Stomach (tissue), 9 donors: ENCODE measurements around the gene GOSR1. TPM values are rescaled to one million over a fixed set of nuclear protein-coding genes. Genes with fewer than 3 reads are reported as not detected.

Experiments
- DNase-seq, 2 donors: peaks; one replicate each; pipeline versions ENCODE4 v3.0.0 to v3.0.0-alpha.2; 2013 to 2019
- H3K27ac ChIP-seq, 5 donors: fragments of 200-600 bp in 4 of 5; sonication (generic) in 4 of 5; one replicate each; pipeline ENCODE4 v1.5.1; 2013 to 2019; ENCODE audit warnings: mild to moderate bottlenecking in 1 of 5, moderate library complexity in 1 of 5
- H3K27me3 ChIP-seq, 3 donors: fragments of 200-600 bp; sonication (generic); one replicate each; pipeline ENCODE4 v1.5.1; 2017 to 2019; ENCODE audit warnings: mixed run types in 1 of 3
- H3K36me3 ChIP-seq, 4 donors: fragments of 200-600 bp; sonication (generic); 1 replicate in 3 of 4; 2 replicates in 1 of 4; pipeline ENCODE4 v1.5.1; 2016 to 2019
- H3K4me1 ChIP-seq, 4 donors: fragments of 200-600 bp; sonication (generic); one replicate each; pipeline ENCODE4 v1.5.1; 2016 to 2019
- H3K4me3 ChIP-seq, 4 donors: fragments of 200-600 bp; sonication (generic) in 3 of 4; one replicate each; pipeline ENCODE4 v1.5.1; 2016 to 2019; ENCODE audit warnings: mild to moderate bottlenecking in 1 of 4
- H3K9me3 ChIP-seq, 4 donors: fragments of 200-600 bp; sonication (generic); one replicate each; pipeline ENCODE4 v1.5.1; 2016 to 2019
- EP300 ChIP-seq: sonication (generic); formaldehyde crosslinking; IDR thresholded peaks from one replicate; pipeline ENCODE4 v1.6.1; 2017; ENCODE audit warnings: antibody characterized with exemption
- POLR2A ChIP-seq, 4 donors: fragments of 450-650 bp; IDR thresholded peaks; one replicate each; pipeline ENCODE4 v1.6.1; 2016; ENCODE audit warnings: antibody characterized with exemption in 4 of 4, control low read depth in 2 of 4, mild to moderate bottlenecking in 1 of 4, moderate library complexity in 1 of 4
- POLR2AphosphoS5 ChIP-seq, 3 donors: sonication (generic); formaldehyde crosslinking; IDR thresholded peaks; one replicate each; pipeline ENCODE4 v1.6.1; 2016; ENCODE audit warnings: antibody characterized with exemption in 3 of 3
- WGBS, 5 donors: extraction: QIAGEN DNeasy Blood & Tissue Kit in 3 of 5; methylation state at CpG; one replicate each; pipeline versions ENCODE4 v1.1.5 to v1.1.7; 2013 to 2018; 5-methylcytosine and 5-hydroxymethylcytosine counted together
- intact Hi-C: fragments of 100-400 bp; cut with DNase I; formaldehyde crosslinking; loops from one replicate; pipeline ENCODE4 v1.15.1; 2023; ENCODE audit warnings: low total_unique reads
- polyA plus RNA-seq, 3 donors: library from polyadenylated mRNA; stranded (reverse); fragments of 200-250 nt; gene quantifications; one replicate each; pipeline ENCODE4 v1.2.3, GENCODE V29; 2013
- total RNA-seq, 5 donors: library from RNA; depleted of rRNA; stranded (reverse); fragments of >200 nt; gene quantifications; one replicate each; pipeline versions ENCODE4 v1.1.0 to v1.2.3, GENCODE V29; 2014 to 2016
- TF ChIP-seq, protein P1 (sequence below), 7 experiments: fragments of 450-650 bp in 4 of 7; fragments of 200-600 bp in 3 of 7; sonication (generic) in 3 of 7; IDR thresholded peaks; one replicate each; pipeline ENCODE4 v1.5.1; 2016 to 2019; ENCODE audit warnings: antibody characterized with exemption in 7 of 7, control low read depth in 2 of 7, mild to moderate bottlenecking in 1 of 7
- donor health status: healthy with polysubstance abuse.
- donor health status: Bipolar disorder and iron deficiency.
- donor health status: healthy.

The GOSR1 gene
- total and polyA plus RNA-seq, 8 donors: 7.0 to 45.5 (median 13.0) TPM

DNA sequence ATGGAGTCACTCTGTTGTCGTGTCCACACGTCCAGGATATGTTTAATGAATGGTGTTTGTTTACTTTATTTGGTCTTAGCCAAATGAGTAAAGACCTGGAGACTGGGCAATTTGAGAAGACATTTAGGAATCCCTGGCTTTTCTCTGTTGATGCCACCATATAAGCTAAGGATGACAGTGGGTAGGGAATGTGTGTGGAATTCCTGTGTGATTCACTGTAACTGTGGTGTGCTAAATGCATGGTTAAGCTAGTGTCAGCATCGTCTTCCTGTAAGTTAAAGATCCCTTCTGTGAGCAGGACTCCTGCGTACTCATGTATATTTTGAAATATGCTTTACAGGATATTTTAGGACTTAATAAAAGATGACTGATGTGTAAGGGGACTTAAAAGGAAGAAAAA, 26.4 kb downstream of the GOSR1 start:
- intact Hi-C loops: no loop called here
- DNase-seq: no peak
- 63 to 77% (median 68%) methylated on average over 4 of the region's 4 CpGs for WGBS, 5 donors
- Histone ChIP-seq H3K4me3 (no peak overlapping the region), H3K9me3 (no peaks in the 10 kb centered on the region), H3K36me3 (peaks cover 12 to 90% (median 80%) of the 10 kb centered on the region in 4 donors), H3K27me3 (no peaks in the 10 kb centered on the region), H3K4me1 (peaks cover 0 to 17% (median 13%) of the 10 kb centered on the region in 4 donors), H3K27ac (no peak overlapping the region)
- TF ChIP-seq POLR2A (IDR thresholded peaks at IDR 0.05): no peak
- TF ChIP-seq POLR2AphosphoS5 (IDR thresholded peaks at IDR 0.05): no peak

DNA sequence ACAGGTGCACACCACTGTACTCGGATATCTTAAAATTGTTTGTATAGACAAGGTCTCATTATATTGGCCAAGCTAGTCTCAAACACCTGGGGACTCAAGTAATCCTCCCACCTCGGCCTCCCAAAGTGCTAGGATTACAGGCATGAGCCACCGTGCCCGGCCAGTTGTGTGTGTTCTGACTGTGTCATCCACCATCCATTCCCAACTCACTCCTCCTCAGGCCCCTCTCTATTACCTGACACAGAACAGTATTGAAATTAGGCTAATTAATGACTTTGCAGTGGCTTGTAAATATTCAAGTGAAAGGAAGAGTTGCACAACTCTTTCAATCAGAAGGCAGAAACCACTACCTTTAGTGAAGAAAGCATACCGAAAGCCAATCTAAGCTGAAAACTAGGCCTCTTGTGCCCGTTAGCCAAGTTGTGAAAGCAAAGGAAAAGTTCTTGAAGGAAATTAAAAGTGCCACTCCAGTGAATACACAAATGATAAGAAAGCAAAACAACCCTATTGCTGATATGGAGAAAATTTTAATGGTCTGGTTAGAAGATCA, 28.7 kb downstream of the GOSR1 start:
- H3K4me3 ChIP-seq: no peak overlapping the region
- intact Hi-C loops: no loop called here
- peaks cover 0 to 17% (median 13%) of the 10 kb centered on the region in 4 donors for H3K4me1 ChIP-seq
- H3K9me3 ChIP-seq: no peaks in the 10 kb centered on the region
- H3K27me3 ChIP-seq: no peaks in the 10 kb centered on the region
- peak overlapping the region in 3 of 5 donors; percentile 9 to 38 (median 18) for H3K27ac ChIP-seq
- peak in 1 of 2 donors; percentile 24 for DNase-seq
- WGBS, 5 donors: 37 to 76% (median 54%) methylated on average over 6 of the region's 6 CpGs
- TF ChIP-seq EP300 (no peak), POLR2A (IDR thresholded peaks at IDR 0.05) (no peak), POLR2AphosphoS5 (IDR thresholded peaks at IDR 0.05) (peak in 1 of 3 donors; percentile 41)
- TF ChIP-seq, protein P1, sequence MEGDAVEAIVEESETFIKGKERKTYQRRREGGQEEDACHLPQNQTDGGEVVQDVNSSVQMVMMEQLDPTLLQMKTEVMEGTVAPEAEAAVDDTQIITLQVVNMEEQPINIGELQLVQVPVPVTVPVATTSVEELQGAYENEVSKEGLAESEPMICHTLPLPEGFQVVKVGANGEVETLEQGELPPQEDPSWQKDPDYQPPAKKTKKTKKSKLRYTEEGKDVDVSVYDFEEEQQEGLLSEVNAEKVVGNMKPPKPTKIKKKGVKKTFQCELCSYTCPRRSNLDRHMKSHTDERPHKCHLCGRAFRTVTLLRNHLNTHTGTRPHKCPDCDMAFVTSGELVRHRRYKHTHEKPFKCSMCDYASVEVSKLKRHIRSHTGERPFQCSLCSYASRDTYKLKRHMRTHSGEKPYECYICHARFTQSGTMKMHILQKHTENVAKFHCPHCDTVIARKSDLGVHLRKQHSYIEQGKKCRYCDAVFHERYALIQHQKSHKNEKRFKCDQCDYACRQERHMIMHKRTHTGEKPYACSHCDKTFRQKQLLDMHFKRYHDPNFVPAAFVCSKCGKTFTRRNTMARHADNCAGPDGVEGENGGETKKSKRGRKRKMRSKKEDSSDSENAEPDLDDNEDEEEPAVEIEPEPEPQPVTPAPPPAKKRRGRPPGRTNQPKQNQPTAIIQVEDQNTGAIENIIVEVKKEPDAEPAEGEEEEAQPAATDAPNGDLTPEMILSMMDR (IDR thresholded peaks at IDR 0.05): no peak
- H3K36me3 ChIP-seq: peaks cover 12 to 68% (median 59%) of the 10 kb centered on the region in 4 donors

- Histone ChIP-seq H3K9me3 (no peaks in the 10 kb centered on the region), H3K4me1 (peaks cover 0 to 17% (median 13%) of the 10 kb centered on the region in 4 donors), H3K36me3 (peaks cover 7 to 65% (median 57%) of the 10 kb centered on the region in 4 donors), H3K4me3 (no peak overlapping the region), H3K27ac (peak overlapping the region in 2 of 5 donors; percentile 18 to 38), H3K27me3 (no peaks in the 10 kb centered on the region)
- intact Hi-C loops: no loop called here
- no peak for DNase-seq
- WGBS, 5 donors: 27 to 67% (median 46%) methylated on average over 1 of the region's 1 CpG
- TF ChIP-seq POLR2AphosphoS5 (IDR thresholded peaks at IDR 0.05): no peak
- TF ChIP-seq, protein P1 (IDR thresholded peaks at IDR 0.05): no peak
- no peak for TF ChIP-seq EP300
- TF ChIP-seq POLR2A (IDR thresholded peaks at IDR 0.05): no peak
Measured at GRCh38 chr17:30506481-30506880, 29.3 kb downstream of the GOSR1 start.

GRCh38 chr17:30513346-30513745, 36.1 kb downstream of the GOSR1 start:
- DNase-seq: no peak
- intact Hi-C loops: no loop called here
- Histone ChIP-seq H3K4me1 (peaks cover 0 to 8% (median 1%) of the 10 kb centered on the region in 4 donors), H3K4me3 (no peak overlapping the region), H3K27ac (no peak overlapping the region), H3K9me3 (no peaks in the 10 kb centered on the region), H3K36me3 (peaks cover 0 to 60% (median 50%) of the 10 kb centered on the region in 4 donors), H3K27me3 (no peaks in the 10 kb centered on the region)
- 93 to 100% (median 97%) methylated on average over 1 of the region's 1 CpG for WGBS, 5 donors
- TF ChIP-seq POLR2A (IDR thresholded peaks at IDR 0.05) (no peak), POLR2AphosphoS5 (IDR thresholded peaks at IDR 0.05) (no peak), EP300 (no peak)
- TF ChIP-seq, protein P1 (IDR thresholded peaks at IDR 0.05): no peak
